Activated CD8-positive, alpha-beta memory T cell treated with anti-CD3 and anti-CD28 coated beads, Interleukin-2, amount 50 U/mL, for 1 hour (primary cell): ENCODE results near the gene PGR.

Source experiments
- DNase-seq: peaks from one replicate; pipeline ENCODE4 v3.0.0-alpha.2; 2020; ENCODE audit errors: extremely low read depth

PGR gene

DNA sequence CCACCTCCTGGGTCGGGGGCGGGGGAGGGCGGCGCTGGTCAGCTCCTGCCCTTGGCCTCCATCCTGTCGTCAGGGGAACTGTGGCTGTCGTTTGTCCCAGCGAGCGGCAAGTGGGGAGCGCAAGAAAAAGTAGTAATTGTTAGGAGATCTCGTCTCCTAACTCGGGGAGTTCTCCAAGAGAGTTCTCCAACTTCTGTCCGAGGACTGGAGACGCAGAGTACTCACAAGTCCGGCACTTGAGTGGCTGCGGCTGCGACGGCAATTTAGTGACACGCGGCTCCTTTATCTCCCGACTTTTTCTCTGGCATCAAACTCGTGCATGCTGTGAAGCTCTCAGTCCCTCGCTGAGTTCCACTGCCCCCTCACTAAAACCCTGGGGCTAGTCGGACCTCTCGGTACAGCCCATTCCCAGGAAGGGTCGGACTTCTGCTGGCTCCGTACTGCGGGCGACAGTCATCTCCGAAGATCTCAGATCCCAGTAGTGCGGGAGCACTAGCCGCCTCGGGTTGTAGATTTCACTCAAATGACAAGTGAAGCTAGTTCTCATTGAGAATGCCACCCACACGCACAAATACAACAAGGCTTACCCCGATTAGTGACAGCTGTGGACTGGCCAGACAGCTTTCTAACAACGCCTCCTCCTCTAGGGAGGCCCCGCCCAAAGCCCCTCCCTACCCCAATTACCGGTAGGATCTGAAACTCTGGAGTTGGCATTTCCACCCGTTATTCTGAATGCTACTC lies at the start of gene PGR:
PGR (minus strand) TSS at position 611 of the 741 bp plus-strand sequence. CDS start 743 bp downstream, outside the sequence.
- no peak for DNase-seq

DNA sequence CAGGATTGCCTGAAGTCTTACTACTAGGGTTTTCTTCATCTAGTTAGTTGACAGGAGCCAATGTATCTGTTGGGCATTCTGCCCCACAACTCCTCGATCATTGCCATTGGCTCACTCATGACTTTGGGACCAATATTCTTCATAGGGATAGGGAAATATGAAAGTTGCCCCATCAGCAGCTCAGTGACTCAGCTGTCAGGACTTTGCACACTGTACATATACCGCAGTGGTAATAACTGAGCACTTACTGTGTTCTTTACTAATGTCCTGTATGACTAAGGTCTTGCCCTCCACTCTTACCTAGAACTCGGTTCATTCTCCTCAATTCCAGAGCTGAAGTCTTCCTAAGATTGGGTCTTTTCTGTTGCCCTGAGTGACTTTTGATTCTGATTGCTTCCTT lies 46.8 kb upstream of the PGR start:
- no peak for DNase-seq

GRCh38 chr11:101169944-101170343 lies 40.3 kb upstream of the PGR start:
- no peak for DNase-seq

DNA sequence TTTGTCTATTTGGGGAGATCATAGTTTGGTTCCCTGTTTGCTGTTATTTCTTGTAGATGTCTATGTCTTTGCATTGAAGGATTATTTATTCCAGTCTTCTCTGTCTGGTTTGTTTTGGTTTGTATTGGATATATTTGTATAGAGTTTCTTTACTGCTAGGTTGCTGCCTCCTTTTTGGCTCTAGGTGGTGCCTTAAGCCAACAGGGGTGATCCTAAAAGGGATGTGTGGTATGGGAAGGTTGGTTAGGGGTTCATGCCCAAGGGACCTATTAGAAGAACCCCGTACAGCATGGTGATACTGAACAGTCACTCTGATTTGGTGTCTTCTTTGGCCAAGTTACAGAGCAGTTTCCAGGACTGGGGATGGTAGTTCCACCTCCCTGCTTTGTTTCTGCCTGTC lies 36.4 kb upstream of the PGR start:
- DNase-seq, result no peak

DNA sequence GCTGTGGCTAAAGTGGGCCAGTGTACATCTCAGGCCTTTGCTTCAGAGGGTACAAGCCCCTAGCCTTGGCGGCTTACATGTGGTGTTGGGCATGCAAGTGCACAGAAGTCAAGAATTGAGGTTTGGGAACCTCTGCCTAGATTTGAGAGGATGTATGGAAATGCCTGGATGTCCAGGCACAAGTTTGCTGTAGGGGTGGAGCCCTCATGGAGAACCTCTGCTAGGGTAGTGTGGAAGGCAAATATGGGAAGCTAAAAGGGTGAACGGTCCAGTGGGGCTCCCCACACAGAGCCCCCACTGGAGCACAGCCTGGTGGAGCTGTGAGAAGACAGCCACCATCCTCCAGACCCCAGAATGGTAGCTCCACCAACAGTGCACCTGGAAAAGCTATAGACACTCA lies 28.5 kb upstream of the PGR start:
- no peak for DNase-seq

- DNase-seq, result no peak
Observed at GRCh38 chr11:101138245-101138930, 8.8 kb upstream of the PGR start.

GRCh38 chr11:101133190-101133589 lies 3.6 kb upstream of the PGR start:
- DNase-seq, result no peak

- no peak for DNase-seq
Observed at GRCh38 chr11:101128571-101129202, 926 bp downstream of the PGR start.

DNA sequence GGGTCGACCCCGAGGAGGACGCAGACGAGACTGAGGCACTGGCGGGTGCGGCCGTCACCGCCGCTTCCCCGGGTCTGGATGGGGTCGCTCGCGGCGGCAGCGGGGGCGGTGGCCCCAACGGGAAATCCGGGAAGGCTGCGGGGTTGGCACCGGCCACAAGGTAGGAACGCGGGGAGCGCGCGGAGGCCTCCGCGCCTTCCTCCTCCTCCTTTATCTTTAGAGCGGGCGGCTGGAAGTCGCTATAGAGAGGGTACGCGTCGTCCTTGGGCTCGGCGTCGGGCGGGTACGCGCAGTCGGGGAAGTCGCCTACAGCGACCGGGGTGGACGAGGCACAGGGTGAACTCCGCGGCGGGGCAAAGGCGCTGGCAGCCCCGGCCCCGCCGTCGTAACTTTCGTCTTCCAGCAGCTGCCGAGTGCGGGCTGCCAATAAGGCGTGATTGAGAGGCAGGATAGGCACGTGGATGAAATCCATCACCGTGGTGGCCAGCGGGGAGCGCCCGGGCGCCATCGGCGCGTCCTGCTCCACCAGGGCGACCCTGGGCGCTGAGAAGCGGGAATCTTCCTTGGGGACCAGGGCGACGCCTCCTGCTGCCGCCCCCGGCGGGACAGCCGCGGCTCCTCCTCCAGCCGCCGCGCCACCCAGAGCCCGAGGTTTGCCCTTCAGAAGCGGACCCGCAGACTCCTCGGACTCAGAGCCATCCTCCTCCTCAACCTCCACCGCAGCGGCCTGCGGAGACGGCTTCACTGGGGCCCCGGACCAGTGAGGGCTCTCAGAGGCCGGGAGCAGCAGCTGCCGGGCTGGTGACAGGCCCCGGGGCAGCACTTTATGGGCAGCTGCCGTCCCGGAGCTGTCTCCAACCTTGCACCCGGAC lies 1.7 kb downstream of the PGR start:
- DNase-seq, result no peak

GRCh38 chr11:101127197-101127698 lies 2.4 kb downstream of the PGR start:
- no peak for DNase-seq

GRCh38 chr11:101126551-101127196 lies 2.9 kb downstream of the PGR start:
- no peak for DNase-seq

DNA sequence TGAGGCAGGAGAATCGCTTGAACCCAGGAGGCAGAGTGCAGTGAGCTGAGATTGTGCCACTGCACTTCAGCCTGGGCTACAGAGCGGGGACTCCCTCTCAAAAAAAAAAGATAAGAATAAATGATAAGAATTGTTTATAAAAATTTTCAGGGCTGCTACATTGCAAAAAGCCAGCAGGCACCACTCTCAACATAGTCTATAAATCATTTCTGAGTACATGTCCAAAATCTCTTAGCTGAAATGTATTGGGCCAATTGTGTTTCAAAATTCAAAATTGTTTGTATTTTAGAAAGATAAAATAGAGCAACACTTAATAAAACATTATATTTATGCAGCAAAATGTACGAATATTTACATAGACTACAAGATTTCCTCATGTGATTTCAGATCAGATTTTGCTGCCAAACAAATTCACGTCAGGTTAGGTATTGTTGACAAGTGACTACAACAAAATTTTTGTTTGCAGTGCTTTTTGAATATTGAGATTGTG lies 13.9 kb downstream of the PGR start:
- no peak for DNase-seq

GRCh38 chr11:101113540-101113939 lies 16.1 kb downstream of the PGR start:
- DNase-seq, result no peak

- no peak for DNase-seq
Observed at GRCh38 chr11:101104716-101105115, 24.9 kb downstream of the PGR start.

GRCh38 chr11:101103433-101103832 lies 26.2 kb downstream of the PGR start:
- no peak for DNase-seq

- no peak for DNase-seq
Observed at GRCh38 chr11:101100601-101101000, 29.0 kb downstream of the PGR start.

GRCh38 chr11:101096036-101096704 lies 33.4 kb downstream of the PGR start:
- DNase-seq, result no peak

GRCh38 chr11:101091781-101092180 lies 37.8 kb downstream of the PGR start:
- no peak for DNase-seq

DNA sequence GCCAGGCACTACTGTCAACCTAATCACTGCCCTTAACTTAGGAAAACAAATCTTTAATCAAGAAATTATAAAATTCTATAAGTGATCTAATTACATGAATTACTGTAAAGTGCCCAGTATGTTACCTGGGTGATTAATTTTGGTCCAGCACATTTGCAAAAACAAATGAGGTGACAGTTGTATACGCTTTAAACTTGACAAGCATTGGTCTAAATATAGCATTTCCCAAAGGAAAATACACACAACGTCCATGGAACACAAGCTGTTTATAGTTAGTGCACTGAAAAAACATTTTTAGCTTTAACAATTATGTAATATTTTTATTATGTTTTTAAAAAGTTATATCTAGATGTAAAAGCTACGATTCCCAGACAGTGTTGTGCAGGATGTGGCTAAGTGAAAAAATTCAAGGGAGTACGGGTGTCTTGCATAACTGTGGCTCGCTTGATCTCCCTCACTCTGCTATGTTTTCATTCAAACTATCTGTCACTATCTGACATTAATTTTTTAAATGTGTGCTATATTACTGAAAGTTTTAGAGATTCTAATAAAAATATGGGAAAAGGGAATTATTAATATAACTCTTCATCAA lies 38.8 kb downstream of the PGR start:
- DNase-seq, result no peak

- DNase-seq, result no peak
Observed at GRCh38 chr11:101083335-101083734, 46.3 kb downstream of the PGR start.
